AG04449 (cell line): Measurements from ENCODE around the gene PATJ.
"Not testable (repeated sequence)": the region's sequence is repeated elsewhere in the genome, so short reads cannot be mapped to it uniquely, and the experiment has no call there.

Experiments
- CTCF ChIA-PET: fragments of 350-600 bp; formaldehyde crosslinking; extraction: SDS; loops from one replicate; lab custom pipeline; 2021; ENCODE audit warnings: antibody characterized with exemption; lab: Yijun Ruan, JAX
- POLR2A ChIA-PET: fragments of 400-600, 350-600 bp; formaldehyde crosslinking; extraction: SDS; loops from one replicate; lab custom pipeline; 2020; ENCODE audit warnings: antibody characterized with exemption, inconsistent platforms; lab: Yijun Ruan, JAX
- DNase-seq: peaks from one replicate; pipeline ENCODE4 v3.0.0-alpha.2; 2010; ENCODE audit warnings: low read depth, low spot score
- H3K4me3 ChIP-seq: 2 replicates; pipeline ENCODE4 v1.5.1; 2011; ENCODE audit warnings: low read depth, mild to moderate bottlenecking, control low read depth, low read length
- TF ChIP-seq, protein P1 (sequence below): IDR thresholded peaks from one replicate; pipeline ENCODE4 v1.5.1; 2011; ENCODE audit warnings: mild to moderate bottlenecking, moderate library complexity, low read length, control low read depth, inconsistent platforms; ENCODE audit not compliant: insufficient read depth; ENCODE audit errors: missing control alignments

PATJ gene

DNA sequence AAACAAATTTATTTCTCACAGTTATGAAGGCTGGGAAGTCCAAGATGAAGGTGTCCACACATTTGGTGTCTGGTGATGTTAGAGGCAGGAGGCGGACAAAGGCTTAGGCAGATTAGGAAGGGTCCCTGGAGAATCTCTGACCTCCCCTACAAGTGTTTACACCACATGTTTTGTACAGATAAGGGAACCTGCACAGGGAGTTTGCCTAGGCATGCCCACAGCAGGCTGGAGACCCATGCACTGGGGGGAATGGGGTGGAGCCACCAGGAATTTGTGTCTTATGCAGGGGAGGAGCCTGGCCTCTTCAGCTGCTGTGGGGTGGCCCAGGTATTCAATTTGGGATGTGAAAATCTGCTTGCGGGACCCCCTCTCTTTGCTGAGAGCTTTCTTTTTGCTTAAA lies 131.3 kb downstream of the PATJ start:
- TF ChIP-seq, protein P1, sequence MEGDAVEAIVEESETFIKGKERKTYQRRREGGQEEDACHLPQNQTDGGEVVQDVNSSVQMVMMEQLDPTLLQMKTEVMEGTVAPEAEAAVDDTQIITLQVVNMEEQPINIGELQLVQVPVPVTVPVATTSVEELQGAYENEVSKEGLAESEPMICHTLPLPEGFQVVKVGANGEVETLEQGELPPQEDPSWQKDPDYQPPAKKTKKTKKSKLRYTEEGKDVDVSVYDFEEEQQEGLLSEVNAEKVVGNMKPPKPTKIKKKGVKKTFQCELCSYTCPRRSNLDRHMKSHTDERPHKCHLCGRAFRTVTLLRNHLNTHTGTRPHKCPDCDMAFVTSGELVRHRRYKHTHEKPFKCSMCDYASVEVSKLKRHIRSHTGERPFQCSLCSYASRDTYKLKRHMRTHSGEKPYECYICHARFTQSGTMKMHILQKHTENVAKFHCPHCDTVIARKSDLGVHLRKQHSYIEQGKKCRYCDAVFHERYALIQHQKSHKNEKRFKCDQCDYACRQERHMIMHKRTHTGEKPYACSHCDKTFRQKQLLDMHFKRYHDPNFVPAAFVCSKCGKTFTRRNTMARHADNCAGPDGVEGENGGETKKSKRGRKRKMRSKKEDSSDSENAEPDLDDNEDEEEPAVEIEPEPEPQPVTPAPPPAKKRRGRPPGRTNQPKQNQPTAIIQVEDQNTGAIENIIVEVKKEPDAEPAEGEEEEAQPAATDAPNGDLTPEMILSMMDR, result no peak
- POLR2A ChIA-PET, result no interaction called here
- DNase-seq, result no peak

DNA sequence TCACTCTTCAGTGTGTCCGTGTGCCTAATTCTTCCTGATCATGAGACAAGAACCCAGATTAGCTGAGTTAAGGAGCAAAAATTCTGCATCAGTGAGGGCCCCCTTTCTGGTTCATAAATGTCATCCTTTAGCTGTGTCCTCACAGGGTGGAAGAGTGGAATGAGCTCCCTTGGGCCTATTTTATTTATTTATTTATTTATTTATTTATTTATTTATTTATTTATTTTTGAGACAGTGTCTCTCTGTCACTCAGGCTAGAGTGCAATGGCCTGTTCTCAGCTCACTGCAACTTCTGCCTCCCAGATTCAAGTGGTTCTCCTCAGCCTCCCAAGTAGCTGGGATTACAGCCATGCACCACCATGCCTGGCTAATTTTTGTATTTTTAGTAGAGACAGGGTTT lies 131.7 kb downstream of the PATJ start:
- POLR2A ChIA-PET, result no interaction called here
- TF ChIP-seq, protein P1, result no peak
- CTCF ChIA-PET, result no interaction called here
- DNase-seq, result no peak
- H3K4me3 ChIP-seq, result no peak overlapping the region

More for the DNA sequence above, 131.3 kb downstream of the PATJ start:
- no peak overlapping the region for H3K4me3 ChIP-seq
- CTCF ChIA-PET, result no interaction called here

DNA sequence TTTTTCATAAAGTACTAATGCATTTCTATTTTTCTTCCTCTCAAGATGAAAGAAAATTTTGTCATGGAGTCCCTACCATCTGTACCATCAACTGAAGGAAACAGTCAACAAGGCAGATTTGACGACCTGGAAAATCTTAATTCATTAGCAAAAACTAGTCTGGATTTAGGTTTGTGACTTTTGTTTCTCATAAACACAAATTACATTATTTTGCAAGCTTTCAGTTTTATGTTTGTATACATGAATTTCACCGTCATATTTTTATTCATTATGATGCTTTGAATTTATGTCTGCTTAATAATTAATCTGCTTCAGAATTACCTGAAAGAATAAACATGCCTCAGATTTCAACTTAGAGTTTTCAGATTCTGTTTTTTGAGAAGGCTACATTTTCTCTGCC lies 132.9 kb downstream of the PATJ start:
- H3K4me3 ChIP-seq, result no peak overlapping the region
- ChIA-PET POLR2A (no interaction called here), CTCF (interaction anchor here (1.1 kb wide), 1 partner anchor 22 kb away, joined by 4 read pairs; no protein-coding TSS in a partner anchor)
- DNase-seq, result no peak
- TF ChIP-seq, protein P1, result no peak

DNA sequence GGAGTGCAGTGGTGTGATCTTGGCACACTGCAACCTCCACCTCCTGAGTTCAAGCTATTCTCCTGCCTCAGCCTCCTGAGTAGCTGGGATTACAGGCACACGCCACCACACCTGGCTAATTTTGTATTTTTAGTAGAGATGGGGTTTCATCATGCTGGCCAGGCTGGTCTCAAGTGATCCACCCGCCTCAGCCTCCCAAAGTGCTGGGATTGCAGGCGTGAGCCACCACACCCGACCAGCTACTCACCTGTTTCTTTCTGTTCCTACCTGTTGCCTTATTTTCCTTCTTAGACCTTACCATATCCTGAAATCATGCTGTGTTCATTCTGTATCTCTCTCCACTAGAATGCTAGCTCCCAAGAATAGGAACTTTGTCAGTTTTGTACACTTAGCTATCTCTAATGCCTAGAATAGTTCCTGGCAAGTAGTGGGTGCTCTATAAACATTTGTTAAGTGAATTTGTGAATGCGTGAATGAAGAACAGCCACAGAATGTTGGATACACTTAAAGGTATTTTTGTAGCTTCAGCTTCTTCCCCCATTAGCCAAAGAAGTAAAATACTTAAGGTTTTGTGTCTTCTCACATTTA lies 137.7 kb downstream of the PATJ start:
- H3K4me3 ChIP-seq, POLR2A ChIA-PET, CTCF ChIA-PET, DNase-seq: not testable (repeated sequence)

DNA sequence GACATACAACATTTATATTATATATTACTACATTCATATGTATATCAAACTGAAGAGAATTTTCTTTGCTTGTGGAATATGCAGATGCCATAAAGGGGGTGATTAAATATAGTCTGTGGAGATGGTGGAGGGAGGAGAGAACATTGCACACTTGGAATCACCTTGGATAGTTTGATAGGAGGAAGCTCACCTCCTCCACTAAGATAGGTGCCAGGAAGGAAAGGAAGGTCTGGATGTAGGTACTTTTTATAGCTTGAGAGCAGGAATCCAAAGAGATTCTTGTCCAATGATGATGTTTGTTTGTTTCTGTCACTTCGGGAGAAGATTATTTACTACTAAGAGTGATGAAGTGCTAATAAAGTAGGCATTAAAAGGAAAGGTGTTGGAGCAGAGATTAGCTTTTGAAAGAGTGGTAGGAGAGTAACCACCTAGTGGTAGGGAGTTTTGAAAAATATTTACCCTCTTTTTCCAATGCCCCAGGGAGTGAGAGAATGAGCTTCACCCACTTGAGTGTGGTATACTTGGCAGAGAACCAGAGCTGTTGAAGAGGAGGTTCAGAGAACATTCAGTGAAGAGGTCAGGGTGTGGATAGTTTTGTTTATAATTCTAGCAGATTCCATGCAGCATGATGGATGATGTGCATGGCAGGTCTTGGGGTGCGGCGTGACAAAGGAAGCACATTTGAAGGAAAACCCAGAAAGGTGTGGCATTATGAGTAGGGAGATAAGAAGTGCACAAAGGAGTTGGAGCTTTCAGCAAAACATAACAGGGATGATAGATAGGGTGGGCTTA lies 145.0 kb downstream of the PATJ start:
- no peak for DNase-seq
- CTCF ChIA-PET, result no interaction called here
- TF ChIP-seq, protein P1, result no peak
- no peak overlapping the region for H3K4me3 ChIP-seq
- POLR2A ChIA-PET, result no interaction called here

DNA sequence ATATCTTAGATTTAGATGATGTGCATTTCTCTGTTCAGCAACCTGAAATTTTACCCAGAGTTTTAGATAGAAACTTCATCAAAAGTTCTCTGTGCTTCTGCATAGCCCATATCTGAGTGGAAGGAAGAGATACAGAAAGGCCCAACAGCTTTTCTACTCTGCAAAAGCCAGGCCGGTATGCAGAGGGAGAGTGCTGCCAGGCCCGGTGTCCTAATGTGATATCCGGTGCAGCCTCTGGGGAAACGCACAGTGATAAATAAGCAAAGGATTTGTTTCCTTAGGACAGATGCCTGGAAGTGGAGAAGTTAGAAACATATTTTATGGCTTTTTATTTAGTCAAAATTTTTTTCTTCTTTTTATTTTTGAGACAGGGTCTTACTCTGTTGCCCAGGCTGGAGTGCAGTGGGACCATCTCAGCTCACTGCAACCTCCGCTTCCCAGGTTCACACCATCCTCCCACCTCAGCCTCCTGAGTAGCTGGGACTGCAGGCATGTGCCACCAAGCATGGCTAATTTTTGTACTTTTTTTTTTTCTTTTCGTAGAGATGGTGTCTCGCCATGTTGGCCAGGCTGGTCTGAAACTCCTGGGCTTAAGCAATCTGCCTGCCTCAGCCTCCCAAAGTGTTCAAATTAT lies 145.8 kb downstream of the PATJ start:
- ChIA-PET CTCF (no interaction called here), POLR2A (no interaction called here)
- H3K4me3 ChIP-seq, result no peak overlapping the region
- TF ChIP-seq, protein P1, result no peak
- no peak for DNase-seq
